ENCODE results near the gene URI1.

Gene URI1

DNA sequence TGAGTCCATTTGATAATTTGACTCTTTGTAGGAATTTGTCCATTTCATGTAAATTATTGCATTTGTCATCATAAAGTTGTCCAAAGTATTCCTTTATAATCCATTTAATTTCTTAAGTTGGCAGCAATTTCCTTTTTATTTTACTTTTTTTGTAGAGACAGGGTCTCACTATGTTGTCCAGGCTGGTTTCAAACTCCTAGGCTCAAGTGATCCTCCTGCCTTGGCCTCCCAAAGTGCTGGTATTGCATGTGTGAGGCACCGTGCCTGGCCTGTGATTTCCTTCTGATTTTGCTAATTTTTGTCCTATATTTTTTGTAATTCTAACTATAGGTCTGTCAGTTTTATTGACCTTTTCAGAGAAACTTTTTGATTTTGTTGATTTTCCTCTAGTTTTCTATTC is 84.9 kb downstream of the URI1 start:
- H4K20me1 ChIP-seq (ENCODE audit: insufficient read depth, low read length) = no peaks in the 10 kb centered on the region; the same call in 1 of the 2 replicates
- no peak overlapping the region for H3K9ac ChIP-seq (ENCODE audit: low read depth, low read length)
- TF ChIP-seq, protein P1, sequence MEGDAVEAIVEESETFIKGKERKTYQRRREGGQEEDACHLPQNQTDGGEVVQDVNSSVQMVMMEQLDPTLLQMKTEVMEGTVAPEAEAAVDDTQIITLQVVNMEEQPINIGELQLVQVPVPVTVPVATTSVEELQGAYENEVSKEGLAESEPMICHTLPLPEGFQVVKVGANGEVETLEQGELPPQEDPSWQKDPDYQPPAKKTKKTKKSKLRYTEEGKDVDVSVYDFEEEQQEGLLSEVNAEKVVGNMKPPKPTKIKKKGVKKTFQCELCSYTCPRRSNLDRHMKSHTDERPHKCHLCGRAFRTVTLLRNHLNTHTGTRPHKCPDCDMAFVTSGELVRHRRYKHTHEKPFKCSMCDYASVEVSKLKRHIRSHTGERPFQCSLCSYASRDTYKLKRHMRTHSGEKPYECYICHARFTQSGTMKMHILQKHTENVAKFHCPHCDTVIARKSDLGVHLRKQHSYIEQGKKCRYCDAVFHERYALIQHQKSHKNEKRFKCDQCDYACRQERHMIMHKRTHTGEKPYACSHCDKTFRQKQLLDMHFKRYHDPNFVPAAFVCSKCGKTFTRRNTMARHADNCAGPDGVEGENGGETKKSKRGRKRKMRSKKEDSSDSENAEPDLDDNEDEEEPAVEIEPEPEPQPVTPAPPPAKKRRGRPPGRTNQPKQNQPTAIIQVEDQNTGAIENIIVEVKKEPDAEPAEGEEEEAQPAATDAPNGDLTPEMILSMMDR (IDR thresholded peaks at IDR 0.05; ENCODE audit: borderline replicate concordance, extremely low read depth, low read length, poor library complexity, severe bottlenecking) = no peak
- no peak for TF ChIP-seq EZH2 (IDR thresholded peaks at IDR 0.05; ENCODE audit: borderline replicate concordance, low read depth, low read length, severe bottlenecking)
- DNase-seq (no peak), ATAC-seq (ENCODE audit: insufficient read depth, low read depth) (no peak)
- H3K27ac ChIP-seq (ENCODE audit: low read length) = no peak overlapping the region
- H3K27me3 ChIP-seq (ENCODE audit: insufficient read depth, low read length, poor library complexity) = no peaks in the 10 kb centered on the region
- no peaks in the 10 kb centered on the region for H3K4me1 ChIP-seq (ENCODE audit: insufficient read depth, low read length)
- H3K9me3 ChIP-seq (ENCODE audit: insufficient read depth, low read length, severe bottlenecking) = peaks cover 2% of the 10 kb centered on the region
- H3K4me3 ChIP-seq (ENCODE audit: low read depth in 1 of 2, low read length in 2 of 2) = no peak overlapping the region
- no peaks in the 10 kb centered on the region for H3K79me2 ChIP-seq (ENCODE audit: insufficient read depth, low read length)
- H2AFZ ChIP-seq (ENCODE audit: low read depth, low read length) = no peak overlapping the region
- H3K4me2 ChIP-seq (ENCODE audit: insufficient read depth, low read length) = no peak overlapping the region
- peaks cover 24% of the 10 kb centered on the region for H3K36me3 ChIP-seq (ENCODE audit: insufficient read depth, low read length)

DNA sequence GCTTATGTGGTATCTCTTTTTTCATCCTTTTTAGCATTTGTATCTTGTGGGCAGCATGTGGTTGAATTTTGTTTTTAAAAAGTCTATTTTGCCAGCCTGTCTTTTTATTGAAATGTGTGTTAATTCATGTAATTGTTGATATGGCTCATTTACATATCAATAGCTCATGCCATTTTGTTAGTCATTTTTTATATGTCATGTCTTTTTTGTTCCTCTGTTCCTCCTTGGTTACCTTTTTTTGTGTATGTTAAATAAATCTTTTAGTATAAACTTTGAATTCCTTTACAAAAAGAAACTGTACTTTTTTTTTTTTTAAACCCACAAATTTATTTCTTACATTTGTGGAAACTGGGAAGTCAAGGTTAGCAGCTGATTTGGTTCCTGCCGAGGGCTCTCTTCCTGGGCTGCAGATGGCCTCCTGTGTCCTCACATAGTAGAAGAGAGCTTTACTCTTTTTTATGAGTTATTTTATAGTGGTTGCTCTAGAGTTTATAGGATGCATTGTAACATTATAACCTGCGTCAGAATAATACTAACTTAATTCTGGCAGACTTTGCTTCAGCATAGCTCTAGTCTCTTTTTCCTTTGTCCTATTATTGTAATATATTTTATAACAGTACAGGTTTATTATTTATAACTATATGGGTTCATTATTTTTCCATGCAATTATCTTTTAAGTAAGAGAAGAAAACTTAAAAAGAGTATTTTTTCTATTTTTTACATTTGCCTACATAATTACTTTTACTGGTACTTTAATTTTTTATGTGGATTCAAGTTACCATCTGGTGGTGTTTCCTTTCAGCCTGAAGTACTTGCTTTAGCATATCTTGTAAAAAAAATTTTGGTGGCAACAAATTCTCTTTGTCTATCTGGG is 86.3 kb downstream of the URI1 start:
- Histone ChIP-seq H3K36me3 (ENCODE audit: insufficient read depth, low read length) (peaks cover 30% of the 10 kb centered on the region), H3K79me2 (ENCODE audit: insufficient read depth, low read length) (no peaks in the 10 kb centered on the region), H3K9me3 (ENCODE audit: insufficient read depth, low read length, severe bottlenecking) (peaks cover 2% of the 10 kb centered on the region), H3K27ac (ENCODE audit: low read length) (no peak overlapping the region), H3K4me3 (ENCODE audit: low read depth in 1 of 2, low read length in 2 of 2) (no peak overlapping the region), H3K27me3 (ENCODE audit: insufficient read depth, low read length, poor library complexity) (no peaks in the 10 kb centered on the region), H4K20me1 (ENCODE audit: insufficient read depth, low read length) (no peaks in the 10 kb centered on the region; the same call in 1 of the 2 replicates), H3K9ac (ENCODE audit: low read depth, low read length) (no peak overlapping the region), H3K4me1 (ENCODE audit: insufficient read depth, low read length) (no peaks in the 10 kb centered on the region), H3K4me2 (ENCODE audit: insufficient read depth, low read length) (no peak overlapping the region), H2AFZ (ENCODE audit: low read depth, low read length) (no peak overlapping the region)
- no peak for ATAC-seq (ENCODE audit: insufficient read depth, low read depth)
- no peak for DNase-seq
- TF ChIP-seq EZH2 (IDR thresholded peaks at IDR 0.05; ENCODE audit: borderline replicate concordance, low read depth, low read length, severe bottlenecking) = no peak
- TF ChIP-seq, protein P1 (IDR thresholded peaks at IDR 0.05; ENCODE audit: borderline replicate concordance, extremely low read depth, low read length, poor library complexity, severe bottlenecking) = no peak

- no peak for ATAC-seq (ENCODE audit: insufficient read depth, low read depth)
- no peaks in the 10 kb centered on the region for H3K27me3 ChIP-seq (ENCODE audit: insufficient read depth, low read length, poor library complexity)
- no peak for TF ChIP-seq EZH2 (IDR thresholded peaks at IDR 0.05; ENCODE audit: borderline replicate concordance, low read depth, low read length, severe bottlenecking)
- TF ChIP-seq, protein P1 (IDR thresholded peaks at IDR 0.05; ENCODE audit: borderline replicate concordance, extremely low read depth, low read length, poor library complexity, severe bottlenecking) = no peak
- no peak overlapping the region for H3K4me2 ChIP-seq (ENCODE audit: insufficient read depth, low read length)
- H3K9me3 ChIP-seq (ENCODE audit: insufficient read depth, low read length, severe bottlenecking) = peaks cover 5% of the 10 kb centered on the region
- H3K4me3 ChIP-seq (ENCODE audit: low read depth in 1 of 2, low read length in 2 of 2) = no peak overlapping the region
- DNase-seq = no peak
- H4K20me1 ChIP-seq (ENCODE audit: insufficient read depth, low read length) = no peaks in the 10 kb centered on the region; the same call in 1 of the 2 replicates
- H3K9ac ChIP-seq (ENCODE audit: low read depth, low read length) = no peak overlapping the region
- no peaks in the 10 kb centered on the region for H3K4me1 ChIP-seq (ENCODE audit: insufficient read depth, low read length)
- H2AFZ ChIP-seq (ENCODE audit: low read depth, low read length) = no peak overlapping the region
- no peaks in the 10 kb centered on the region for H3K79me2 ChIP-seq (ENCODE audit: insufficient read depth, low read length)
- peaks cover 32% of the 10 kb centered on the region for H3K36me3 ChIP-seq (ENCODE audit: insufficient read depth, low read length)
- no peak overlapping the region for H3K27ac ChIP-seq (ENCODE audit: low read length)
These were observed 86.9 kb downstream of the URI1 start for GRCh38 chr19:30028992-30029343.
